GM10248 (cell line): ENCODE data around the gene BSN.

Experiments used
- CTCF ChIA-PET: fragments of 300-600 bp; sonication (Branson Sonifier 250); formaldehyde crosslinking; extraction: SDS; loops from one replicate; lab custom pipeline; 2021; ENCODE audit warnings: antibody characterized with exemption; lab: Yijun Ruan, JAX
- POLR2A ChIA-PET: fragments of 350-650 bp; sonication (Branson Sonifier 250); formaldehyde crosslinking; extraction: SDS; loops from one replicate; lab custom pipeline; 2020; ENCODE audit warnings: antibody characterized with exemption; lab: Yijun Ruan, JAX
- DNase-seq: peaks from one replicate; pipeline ENCODE4 v3.0.0; 2012; ENCODE audit errors: extremely low spot score
- CTCF ChIP-seq: IDR thresholded peaks from 2 replicates; pipeline ENCODE4 v1.5.1; 2012; ENCODE audit warnings: mild to moderate bottlenecking, low read depth; ENCODE audit errors: extremely low read depth, missing control alignments, control extremely low read depth

BSN gene

GRCh38 chr3:49626796-49627195 lies 72.5 kb downstream of the BSN start:
- ChIA-PET POLR2A (no interaction called here), CTCF (interaction anchor here (0.9 to 1.1 kb wide), 2 partner anchors 11 to 87 kb away, joined by 3 to 4 read pairs; no protein-coding TSS in a partner anchor)
- no peak for DNase-seq
- TF ChIP-seq CTCF = no peak

DNA sequence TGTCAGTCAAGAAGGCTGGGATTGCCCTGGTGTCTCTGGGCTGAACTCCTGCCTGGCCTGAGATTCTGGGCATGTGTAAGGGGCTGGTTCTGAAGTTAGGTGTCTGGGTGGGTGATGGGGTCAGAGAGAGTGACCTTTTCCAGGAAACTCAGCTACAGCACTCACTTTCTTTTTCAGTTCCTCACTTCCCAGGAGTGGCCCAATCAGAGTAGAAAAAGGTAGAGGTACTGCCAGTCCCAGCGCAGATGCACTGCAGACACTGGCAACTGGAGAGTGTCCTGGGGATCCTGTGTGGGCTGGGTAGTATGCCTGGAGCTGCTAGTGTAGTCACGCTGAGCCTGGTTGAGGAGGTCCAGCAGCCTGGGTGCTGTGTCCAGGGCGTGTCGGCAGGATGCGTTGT lies 73.4 kb downstream of the BSN start:
- POLR2A ChIA-PET = no interaction called here
- CTCF ChIA-PET = interaction anchor here (0.6 to 1.1 kb wide), 2 partner anchors 88 to 1590 kb away, joined by 3 to 4 read pairs; no protein-coding TSS in a partner anchor
- no peak for DNase-seq
- TF ChIP-seq CTCF = no peak

DNA sequence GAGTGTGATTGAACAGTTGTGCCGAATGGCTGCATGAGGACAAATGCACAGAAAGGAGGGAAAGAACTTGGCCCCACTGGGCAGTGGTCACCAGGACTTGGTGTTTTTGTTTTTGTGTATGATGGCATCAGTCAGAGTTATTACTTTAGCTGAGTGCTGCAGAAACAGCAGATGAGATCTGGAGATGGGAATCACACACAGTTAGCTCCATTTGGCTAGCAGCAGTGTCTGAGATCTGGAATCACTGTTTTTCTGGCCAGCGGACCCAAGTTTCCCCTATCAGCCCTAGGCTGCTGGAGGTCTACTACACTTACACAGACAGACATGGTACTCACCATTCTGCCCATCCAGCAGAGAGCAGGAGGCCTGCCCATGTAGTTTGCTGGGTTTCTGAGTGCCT lies 74.0 kb downstream of the BSN start:
- DNase-seq = no peak
- ChIA-PET POLR2A (no interaction called here), CTCF (interaction anchor here (0.6 kb wide), 1 partner anchor 1589 kb away, joined by 3 read pairs; no protein-coding TSS in a partner anchor)
- no peak for TF ChIP-seq CTCF

DNA sequence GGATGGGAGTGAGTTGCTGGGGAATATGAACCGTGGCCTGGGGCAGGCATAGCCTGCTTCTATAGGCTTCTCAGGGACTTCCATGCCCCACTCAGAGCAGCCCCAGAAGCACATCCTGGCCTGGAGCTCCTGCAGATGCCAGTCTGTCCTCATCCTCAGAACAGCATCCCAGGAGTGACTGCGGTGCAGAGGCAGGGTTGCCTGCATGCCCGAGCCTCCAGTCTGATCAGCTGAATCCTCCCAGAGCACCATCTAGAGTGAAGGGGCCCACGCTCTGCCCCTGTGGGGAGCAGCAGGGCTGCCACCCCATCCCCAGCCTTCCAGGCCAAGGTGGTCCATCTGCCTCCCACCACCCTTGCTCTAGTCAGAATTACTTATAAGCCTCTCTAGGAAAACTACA lies 75.2 kb downstream of the BSN start:
- CTCF ChIA-PET = no interaction called here
- POLR2A ChIA-PET = no interaction called here
- no peak for DNase-seq
- TF ChIP-seq CTCF = no peak

GRCh38 chr3:49629866-49630265 lies 75.6 kb downstream of the BSN start:
- no peak for TF ChIP-seq CTCF
- CTCF ChIA-PET = interaction anchor here (1.0 kb wide), 1 partner anchor 90 kb away, joined by 3 read pairs; no protein-coding TSS in a partner anchor
- POLR2A ChIA-PET = no interaction called here
- no peak for DNase-seq

- TF ChIP-seq CTCF = no peak
- ChIA-PET POLR2A (no interaction called here), CTCF (interaction anchor here (1.0 kb wide), 1 partner anchor 91 kb away, joined by 3 read pairs; no protein-coding TSS in a partner anchor)
- no peak for DNase-seq
Measured at GRCh38 chr3:49630784-49631183, 76.5 kb downstream of the BSN start.
